Activated CD8-positive, alpha-beta memory T cell treated with anti-CD3 and anti-CD28 coated beads, Interleukin-2, amount 50 U/mL, for 48 hours (primary cell): ENCODE measurements around the gene SAG.
"Not testable (repeated sequence)": the region's sequence is repeated elsewhere in the genome, so short reads cannot be mapped to it uniquely, and the experiment has no call there.

Experiments used
- DNase-seq: peaks from one replicate; pipeline ENCODE4 v3.0.0-alpha.2; 2020

Gene SAG

DNA sequence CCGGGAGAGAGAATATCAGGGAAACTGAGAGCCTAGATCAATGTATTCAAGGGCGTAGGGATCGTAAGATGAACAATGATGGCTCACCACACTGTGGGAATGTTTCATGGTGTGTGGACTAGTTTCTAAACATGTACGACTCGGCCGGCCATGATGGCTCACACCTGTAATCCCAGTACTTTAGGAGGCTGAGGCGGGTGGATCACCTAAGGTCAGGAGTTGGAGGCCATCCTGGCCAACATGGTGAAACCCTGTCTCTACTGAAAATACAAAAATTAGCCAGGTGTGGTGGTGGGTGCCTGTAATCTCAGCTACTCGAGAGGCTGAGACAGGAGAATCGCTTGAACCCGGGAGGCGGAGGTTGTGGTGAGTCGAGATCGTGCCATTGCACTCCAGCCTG, 28.5 kb downstream of the SAG start:
- DNase-seq = not testable (repeated sequence)

GRCh38 chr2:233336541-233336940, 28.9 kb downstream of the SAG start:
- no peak for DNase-seq

GRCh38 chr2:233338046-233338445, 30.4 kb downstream of the SAG start:
- DNase-seq = no peak

DNA sequence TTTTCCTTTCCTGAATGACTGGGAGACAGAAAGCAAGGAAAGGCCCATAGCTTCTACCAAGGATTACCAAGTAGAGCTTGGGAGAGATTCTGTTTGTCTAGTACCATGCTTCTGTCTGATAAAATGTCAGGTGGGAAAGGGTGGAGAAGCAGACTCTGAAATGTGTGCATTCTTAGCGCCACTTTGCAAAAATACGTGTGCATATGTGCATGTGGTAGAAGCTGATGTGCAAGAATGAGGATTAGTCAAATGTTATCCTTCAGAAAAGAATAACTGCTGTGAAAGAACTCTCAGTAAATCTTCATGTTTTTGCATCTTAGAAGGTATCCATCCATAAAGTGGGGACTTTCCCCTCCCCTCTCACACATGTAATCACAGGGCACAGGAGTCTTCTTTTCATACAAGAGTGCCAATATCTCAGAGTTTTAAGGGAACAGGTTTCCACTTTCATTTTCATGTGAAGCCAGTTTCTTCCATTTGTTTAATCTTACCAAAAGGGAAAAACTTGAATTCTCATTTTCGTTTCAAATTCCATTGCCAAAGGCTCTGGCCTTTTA, 31.3 kb downstream of the SAG start:
- no peak for DNase-seq

GRCh38 chr2:233339427-233339826, 31.8 kb downstream of the SAG start:
- DNase-seq = no peak

DNA sequence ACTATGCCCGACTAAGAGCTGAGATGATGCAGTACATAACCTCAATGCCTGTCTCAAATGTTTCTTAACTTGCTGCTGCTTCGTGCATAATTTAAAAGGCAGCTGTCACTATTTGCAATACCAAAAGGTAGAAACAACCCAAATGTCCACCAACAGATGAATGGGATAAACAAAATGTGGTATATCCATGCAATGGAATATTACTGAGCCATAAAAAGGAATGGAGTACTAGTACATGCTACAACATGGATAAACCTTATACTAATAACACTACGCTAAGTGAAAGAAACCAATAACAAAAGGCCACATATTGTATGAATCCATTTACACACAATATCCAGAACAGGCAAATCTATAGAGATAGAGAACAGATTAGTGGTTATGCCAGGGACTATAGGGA, 33.7 kb downstream of the SAG start:
- DNase-seq = no peak

DNA sequence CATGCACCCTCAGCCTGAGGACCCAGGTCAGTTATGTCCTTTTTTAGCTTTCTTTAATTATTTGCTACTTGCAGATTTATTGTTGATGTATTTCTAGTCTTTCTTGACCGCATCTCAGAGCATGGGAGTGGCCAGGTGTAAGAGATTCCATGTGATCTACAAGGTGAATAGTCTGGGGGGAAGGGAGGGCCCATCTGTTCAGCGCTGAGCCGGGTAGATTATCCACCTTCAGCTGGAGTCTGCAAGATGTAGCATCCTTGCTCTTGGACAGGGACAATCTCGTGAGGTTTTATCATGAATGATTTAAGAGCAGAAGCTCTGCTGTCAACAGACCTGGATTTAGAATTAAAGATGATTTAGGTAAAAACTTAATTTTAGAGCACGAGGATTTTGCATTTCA, 34.7 kb downstream of the SAG start:
- no peak for DNase-seq

GRCh38 chr2:233343171-233343705, 35.6 kb downstream of the SAG start:
- DNase-seq = no peak

DNA sequence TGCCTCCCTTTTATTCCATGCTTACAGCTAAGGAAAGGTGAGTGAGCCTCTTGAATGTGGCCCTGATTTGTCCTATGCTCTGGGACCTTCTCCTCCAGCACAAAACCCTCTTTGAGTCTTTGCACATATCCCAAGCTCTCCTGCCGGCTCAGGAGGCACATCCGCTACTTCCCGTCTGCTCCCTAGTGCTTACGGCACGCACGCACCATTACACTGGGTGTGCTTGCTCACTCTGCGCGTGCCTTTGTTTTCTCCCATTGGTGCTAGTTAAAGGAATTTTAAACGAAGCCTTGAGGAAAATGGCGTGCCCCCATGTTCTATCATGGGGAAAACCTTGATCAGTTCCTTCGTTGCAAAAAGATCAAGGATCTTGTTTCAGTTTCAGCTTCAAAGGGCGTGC, 38.8 kb downstream of the SAG start:
- no peak for DNase-seq

DNA sequence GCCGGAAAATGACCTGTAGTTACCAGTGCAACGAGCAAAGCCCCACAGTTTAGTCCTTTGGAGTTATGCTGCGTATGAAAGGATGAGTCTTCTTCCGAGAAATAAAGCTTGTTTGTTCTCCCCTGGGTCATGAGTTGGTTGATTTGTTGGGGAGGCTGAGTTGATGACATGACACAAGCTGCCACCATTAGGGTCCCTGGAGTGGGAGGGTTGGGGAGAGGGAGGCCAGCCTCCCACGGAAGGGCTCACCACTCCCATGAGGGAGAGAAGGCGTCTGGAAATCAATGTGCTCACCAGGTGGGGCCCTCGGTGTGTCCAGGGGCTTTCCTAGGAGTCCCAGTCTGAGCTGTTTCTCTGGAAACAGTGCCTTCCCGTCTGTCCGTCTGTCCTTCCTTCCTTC, 39.3 kb downstream of the SAG start:
- no peak for DNase-seq

- DNase-seq = no peak
Measured at GRCh38 chr2:233349005-233349998, 41.7 kb downstream of the SAG start.

DNA sequence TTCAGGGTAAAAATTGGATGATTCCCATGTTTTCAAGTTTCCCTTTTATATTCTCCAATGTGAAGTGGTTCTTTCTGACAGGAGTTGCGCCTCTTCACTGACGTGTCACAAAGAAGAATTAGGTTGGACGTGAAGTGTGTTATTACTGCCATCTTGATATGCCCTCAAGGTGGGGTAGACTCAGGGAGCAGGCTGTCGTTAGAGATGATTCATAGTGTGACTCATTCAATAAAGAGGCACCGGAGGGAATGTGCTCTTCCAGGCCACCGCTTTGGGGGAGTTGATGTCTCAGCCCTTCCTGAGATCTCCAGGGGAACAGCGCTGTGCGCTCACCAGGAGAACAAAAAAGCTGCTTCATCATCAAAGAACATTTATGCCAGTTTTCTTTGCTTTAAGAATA, 43.1 kb downstream of the SAG start:
- DNase-seq = no peak

GRCh38 chr2:233351423-233351822, 43.8 kb downstream of the SAG start:
- no peak for DNase-seq

- no peak for DNase-seq
Measured at GRCh38 chr2:233352141-233352842, 44.7 kb downstream of the SAG start.

GRCh38 chr2:233353101-233353768, 45.6 kb downstream of the SAG start:
- DNase-seq = no peak

GRCh38 chr2:233353769-233354499, 46.3 kb downstream of the SAG start, which contains the start of gene DGKD:
DGKD (plus strand) TSS chr2:233354494; CDS start chr2:233354519, 25 bp downstream.
- DNase-seq = peak; percentile 90

DNA sequence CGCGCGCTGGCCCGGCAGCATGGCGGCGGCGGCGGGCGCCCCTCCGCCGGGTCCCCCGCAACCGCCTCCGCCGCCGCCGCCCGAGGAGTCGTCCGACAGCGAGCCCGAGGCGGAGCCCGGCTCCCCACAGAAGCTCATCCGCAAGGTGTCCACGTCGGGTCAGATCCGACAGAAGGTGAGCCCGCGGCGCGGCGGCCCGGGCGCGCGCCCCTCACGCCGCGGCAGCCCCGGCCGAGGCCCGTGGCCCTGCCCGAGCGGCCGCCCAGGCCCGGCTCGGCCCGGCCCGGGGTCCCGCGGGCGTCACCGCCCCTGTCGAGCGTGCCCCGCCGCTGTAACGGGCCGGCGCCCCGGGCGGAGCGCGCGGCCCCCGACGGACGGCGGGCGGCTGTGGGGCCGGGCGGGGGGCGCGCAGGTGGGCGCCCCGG, 46.9 kb downstream of the SAG start:
- no peak for DNase-seq

GRCh38 chr2:233354971-233355574, 47.5 kb downstream of the SAG start:
- DNase-seq = peak; percentile 64

- DNase-seq = no peak
Measured at GRCh38 chr2:233355916-233356315, 48.3 kb downstream of the SAG start.

GRCh38 chr2:233356546-233357308, 49.1 kb downstream of the SAG start:
- peak; percentile 52 for DNase-seq

GRCh38 chr2:233358335-233358734, 50.7 kb downstream of the SAG start:
- DNase-seq = no peak
